Sciatic nerve (tissue), 2 donors: ENCODE results near the gene INPP5A. TPM values are rescaled to one million over a fixed set of nuclear protein-coding genes. Genes with fewer than 3 reads are reported as not detected.

Experiments
- ATAC-seq: fragments of 200-7000 bp; cut with Tn5 transposase; one replicate; pipeline ENCODE4 v1.9.1; 2020; ENCODE audit warnings: mild to moderate bottlenecking, moderate library complexity
- DNase-seq: peaks from one replicate; pipeline ENCODE4 v3.0.0-alpha.2; 2020; ENCODE audit warnings: low spot score
- intact Hi-C: fragments of 100-400 bp; cut with DNase I; formaldehyde crosslinking; loops from one replicate; pipeline ENCODE4 v1.14.2; 2022
- total RNA-seq: library from RNA; stranded (reverse); fragmentation: NEBNext Ultra II Directional; extraction: Animal tissue kit (Norgen Biotek cat#: 25700); gene quantifications from one replicate; pipeline ENCODE4 v1.2.1, GENCODE V29; 2021
- donor health status: DM: no; HTN: no; CAD: no.
- donor health status: DM: no; HTN: no; CAD: no.

The INPP5A gene
- total RNA-seq, 1 donor from 2014 or later, result 54.3 TPM

GRCh38 chr10:132554991-132555647, 17.5 kb downstream of the INPP5A start:
- ATAC-seq, result no peak
- peak; percentile 58 for DNase-seq
- intact Hi-C loops, result no loop called here

GRCh38 chr10:132555648-132556575, 18.3 kb downstream of the INPP5A start:
- intact Hi-C loops, result no loop called here

GRCh38 chr10:132556994-132557441, 19.4 kb downstream of the INPP5A start:
- no peak for ATAC-seq
- no peak for DNase-seq
- intact Hi-C loops, result no loop called here

More at GRCh38 chr10:132555648-132556575, 18.3 kb downstream of the INPP5A start:
- no peak for DNase-seq
- no peak for ATAC-seq

DNA sequence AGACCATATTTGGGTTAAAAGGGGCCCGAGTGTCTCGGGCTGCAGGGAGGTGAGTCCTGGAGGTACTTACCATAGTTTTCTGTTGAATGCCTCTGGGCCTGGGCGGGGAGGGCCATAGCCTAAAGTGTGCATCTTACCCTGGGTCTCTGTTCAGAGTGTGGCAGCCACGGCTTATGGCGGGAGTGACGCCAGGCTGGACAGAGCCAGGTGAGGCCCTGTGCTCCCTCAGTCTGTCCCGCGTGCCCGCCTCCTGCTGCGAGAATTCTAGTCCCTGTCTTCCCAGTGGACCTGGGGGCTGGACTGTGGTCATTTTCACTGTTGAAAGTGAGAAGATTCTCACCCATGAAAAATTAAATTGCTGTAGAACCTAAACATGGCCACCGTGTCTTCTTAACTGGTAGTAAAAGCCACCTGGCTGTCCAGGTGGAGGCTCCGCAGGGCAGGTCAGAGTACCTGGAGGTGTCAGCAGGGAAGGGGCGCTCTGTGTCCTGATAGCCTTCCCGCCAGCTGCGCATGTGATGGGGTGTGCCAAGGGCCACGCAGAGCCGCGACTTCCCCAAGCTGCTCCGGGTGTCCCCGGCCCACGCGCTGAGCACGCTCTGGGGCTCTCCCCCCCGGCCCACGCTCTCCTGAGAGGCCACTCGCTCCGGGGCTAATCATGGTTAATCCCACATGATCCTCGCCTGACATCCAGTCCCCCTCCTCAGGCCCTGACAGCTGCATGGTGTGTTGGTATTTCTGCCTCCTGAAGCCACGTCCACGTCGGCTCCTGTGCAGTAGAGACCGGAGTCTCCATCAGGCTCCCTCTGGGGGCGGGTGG, 20.3 kb downstream of the INPP5A start:
- intact Hi-C loops, result no loop called here
- ATAC-seq (no peak), DNase-seq (no peak)

DNA sequence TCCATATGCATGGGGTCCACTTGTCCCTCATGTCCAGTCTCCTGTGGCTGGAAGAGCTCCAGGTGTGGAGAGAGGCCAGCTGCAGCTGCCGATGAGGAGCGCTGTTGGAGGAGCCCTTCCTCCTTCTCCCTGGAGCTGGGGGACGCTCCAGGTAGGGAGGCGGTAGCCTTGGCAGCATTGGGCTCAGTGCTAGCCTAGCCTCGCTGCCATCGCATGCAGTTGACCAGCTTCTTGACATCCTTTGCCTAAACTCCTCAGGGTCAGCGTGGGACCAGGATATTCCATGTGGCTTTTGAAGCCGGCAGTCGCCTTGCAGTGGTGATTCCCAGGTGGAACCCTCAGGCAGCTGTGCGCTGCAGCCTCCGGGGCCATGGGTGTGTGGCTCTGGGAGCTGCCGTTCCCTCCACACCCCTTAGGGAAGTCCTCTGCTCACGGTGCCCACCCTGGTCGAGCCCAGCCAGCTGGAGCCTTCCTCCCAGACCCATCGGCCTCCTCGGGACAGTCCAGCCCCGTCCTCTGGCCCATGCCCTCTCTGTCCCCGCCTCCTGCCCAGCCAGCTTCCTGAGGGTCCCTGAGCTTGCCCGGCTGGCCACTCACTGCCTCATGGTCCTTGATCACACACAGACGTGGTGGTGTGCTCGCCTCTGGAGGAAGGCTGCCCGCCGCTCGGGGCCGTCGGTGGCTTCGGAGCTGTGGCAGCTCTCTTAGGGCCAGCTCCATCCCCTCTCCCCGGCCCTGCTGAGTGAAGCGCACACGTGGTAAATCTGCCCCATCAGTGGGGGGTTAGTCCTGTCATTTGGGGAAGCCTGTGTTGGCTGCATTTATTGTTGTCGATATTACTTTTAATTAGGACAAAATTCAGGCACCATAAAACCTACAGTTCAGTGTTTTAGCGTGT, 21.2 kb downstream of the INPP5A start:
- DNase-seq, result no peak
- intact Hi-C loops, result no loop called here
- no peak for ATAC-seq

DNA sequence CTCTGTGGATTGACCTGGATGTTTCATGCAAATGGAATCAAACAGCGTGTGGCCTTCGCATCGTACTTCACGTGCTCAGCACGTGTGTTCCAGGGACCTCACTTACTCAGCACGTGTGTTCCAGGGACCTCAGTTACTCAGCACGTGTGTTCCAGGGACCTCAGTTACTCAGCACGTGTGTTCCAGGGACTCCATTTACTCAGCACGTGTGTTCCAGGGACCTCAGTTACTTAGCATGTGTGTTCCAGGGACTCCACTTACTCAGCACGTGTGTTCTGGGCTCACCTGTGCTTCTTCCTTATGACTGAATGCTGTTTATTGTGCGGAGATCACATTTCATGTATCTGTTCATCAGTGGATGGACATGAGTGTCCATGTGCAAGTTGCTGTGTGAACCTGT, 22.0 kb downstream of the INPP5A start:
- intact Hi-C loops, result no loop called here
- ATAC-seq (no peak), DNase-seq (no peak)

DNA sequence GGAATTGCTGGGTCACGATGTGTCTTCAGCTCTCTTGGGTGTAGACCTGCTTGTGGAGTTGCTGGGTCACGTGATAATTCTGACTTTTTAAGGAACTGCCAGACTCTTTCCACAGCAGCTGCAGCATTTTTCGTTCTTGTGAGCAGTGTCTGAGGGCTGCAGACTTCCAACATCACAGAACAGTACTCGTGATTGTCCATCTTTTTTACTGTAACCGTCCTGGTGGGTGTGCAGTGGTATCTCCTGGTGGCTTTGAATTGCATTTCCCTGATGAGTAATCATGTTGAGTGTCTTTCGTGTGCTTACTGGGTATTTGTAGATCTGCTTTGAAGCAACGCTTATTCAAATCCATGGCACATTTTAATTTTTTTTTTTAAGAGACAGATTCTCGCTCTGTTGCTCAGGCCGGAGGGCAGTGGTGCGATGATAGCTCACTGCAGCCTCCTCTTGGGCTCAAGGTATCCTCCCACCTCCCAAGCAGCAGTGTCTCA, 22.7 kb downstream of the INPP5A start:
- DNase-seq, result no peak
- intact Hi-C loops, result no loop called here
- peak; percentile 33 for ATAC-seq

GRCh38 chr10:132562177-132562915, 24.8 kb downstream of the INPP5A start:
- DNase-seq, result no peak
- ATAC-seq, result no peak
- intact Hi-C loops, result no loop called here

DNA sequence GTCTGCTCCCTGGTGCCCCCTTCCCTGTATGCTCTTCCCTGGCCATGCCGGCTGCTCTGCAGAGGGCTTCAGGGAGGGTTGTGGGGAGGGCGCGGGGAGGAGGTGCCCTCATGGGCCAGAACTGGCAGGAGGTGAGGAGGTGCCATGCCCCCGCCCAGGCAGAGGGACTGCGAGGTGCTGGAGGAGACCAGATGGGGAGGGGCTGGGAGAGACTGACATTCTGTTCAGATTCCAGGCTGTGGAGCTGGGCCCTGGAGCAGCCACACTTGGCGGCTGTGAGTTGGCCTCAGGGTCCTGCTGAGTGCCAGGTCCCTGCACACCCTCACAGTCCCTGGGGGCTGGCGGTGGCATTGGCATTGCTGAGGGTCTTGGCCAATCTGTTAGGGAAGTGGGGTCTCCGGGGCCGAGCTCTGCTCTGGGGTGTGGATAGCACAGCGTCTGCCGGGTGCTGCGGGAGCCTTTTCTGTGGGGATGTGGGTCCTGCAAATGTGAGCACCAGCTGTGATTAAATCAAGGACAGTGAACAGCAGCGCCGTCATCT, 25.4 kb downstream of the INPP5A start:
- DNase-seq (peak; percentile 48), ATAC-seq (no peak)
- intact Hi-C loops, result no loop called here

DNA sequence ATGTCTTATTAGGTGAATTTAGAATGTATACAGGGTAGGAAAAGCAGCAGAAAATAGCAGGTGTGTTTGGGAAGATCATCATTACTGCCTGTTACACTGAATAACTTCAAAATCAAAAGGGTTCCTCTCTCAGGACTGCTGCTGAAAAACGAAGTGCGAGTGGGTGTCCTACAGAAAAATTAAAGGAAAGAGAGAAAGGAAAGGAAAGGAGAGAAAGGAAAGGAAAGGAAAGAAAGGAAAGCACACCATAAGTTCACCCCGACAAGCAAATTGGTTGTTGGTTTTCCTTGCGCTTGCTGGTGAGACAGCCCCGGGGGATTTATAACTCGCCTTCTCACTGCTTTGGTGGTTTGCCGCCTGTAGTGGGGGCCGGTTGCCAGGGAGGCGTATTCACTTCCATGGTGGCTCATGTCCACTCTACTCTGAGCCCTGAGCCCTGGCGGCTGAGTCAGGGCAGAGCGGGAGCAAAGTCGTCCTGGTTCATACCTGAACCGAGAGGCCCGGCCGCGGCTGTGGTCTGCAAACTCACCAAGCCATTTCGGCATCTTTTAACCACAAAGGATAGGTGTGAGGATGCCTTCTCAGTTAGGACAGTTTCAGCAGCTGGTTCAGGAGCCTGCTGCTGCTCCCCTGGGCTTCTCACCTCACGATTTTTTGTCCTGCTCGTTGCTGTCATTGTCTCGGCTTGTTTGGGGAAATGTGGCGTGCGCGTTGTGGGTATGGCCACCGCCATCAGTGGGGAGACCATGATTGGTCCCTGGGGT, 26.1 kb downstream of the INPP5A start:
- ATAC-seq (no peak), DNase-seq (peak; percentile 57)
- intact Hi-C loops, result no loop called here

DNA sequence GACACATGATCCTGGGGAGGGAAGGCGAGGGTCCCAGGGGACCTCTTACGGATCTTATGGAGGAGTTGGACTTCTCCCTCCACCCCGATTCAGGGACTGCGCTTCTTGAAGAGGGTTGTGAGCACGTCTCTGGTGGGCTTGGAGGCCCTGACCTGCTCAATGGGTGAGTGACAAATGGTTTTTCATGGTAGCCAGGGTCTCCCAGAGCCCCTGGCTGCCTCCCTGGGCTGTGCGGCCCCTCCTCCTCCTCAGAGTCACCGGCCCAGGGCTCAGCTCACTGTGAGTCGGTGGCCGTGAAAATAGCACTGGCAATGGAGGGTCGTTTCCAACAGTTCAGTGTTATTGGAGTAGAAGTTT, 26.6 kb downstream of the INPP5A start:
- intact Hi-C loops, result no loop called here
- ATAC-seq, result no peak
- no peak for DNase-seq

GRCh38 chr10:132564690-132565089, 27.1 kb downstream of the INPP5A start:
- intact Hi-C loops, result no loop called here
- ATAC-seq (no peak), DNase-seq (peak; percentile 46)

DNA sequence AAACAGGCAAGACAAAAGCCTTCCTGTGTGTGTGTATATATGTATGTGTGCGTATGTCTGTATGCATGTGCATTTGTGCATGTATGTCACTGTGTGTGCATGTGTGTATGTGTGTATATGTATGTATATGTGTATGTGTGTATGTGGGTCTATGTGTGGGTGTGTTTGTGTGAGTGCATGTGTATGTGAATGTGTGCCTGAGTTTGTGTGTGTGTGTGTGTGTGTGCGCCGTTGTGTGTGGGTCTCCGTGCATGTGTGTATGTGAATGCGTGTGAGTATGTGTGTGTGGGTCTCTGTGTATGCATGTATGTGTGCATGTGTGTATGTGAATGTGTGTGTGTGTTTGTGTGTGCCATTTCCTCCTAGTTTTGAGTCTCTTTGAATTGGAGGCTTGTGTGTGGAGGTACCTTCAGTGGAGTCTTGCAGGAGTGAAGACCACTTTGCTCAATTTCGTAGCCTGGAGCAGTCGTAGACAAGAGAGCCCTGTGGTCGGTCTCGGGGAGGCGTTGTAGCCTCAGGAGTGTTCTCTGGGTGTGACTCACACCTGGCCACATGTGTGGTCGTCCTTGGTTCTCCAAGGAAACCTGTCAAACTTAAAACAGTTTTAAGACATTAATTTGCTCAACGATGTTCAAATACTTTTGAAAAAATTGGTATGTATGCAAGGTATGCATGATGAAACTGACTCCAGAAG, 28.1 kb downstream of the INPP5A start:
- intact Hi-C loops, result no loop called here

GRCh38 chr10:132566892-132567291, 29.3 kb downstream of the INPP5A start:
- ATAC-seq, result no peak
- no peak for DNase-seq
- intact Hi-C loops, result no loop called here

More for the DNA sequence above, 28.1 kb downstream of the INPP5A start:
- no peak for DNase-seq
- ATAC-seq, result no peak

DNA sequence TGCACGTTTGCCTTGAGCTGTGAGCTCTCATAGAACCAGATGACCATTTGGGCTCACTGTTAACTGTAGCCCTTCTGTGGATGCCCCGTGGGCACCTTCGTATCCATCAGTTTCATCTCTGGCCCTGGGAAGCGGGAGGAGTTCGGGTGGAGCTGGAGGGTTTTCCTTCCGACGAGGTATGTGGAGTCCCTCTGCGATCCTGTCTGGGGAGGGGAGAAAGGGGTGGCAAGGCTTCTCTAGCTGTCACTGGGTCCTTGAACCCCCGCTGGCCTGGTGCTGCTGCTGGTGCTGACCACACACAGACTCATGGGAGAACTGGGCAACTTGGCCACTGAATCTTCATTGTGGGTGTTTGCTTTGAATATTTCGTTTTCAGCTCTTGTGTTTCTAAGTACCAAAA, 32.7 kb downstream of the INPP5A start:
- no peak for ATAC-seq
- intact Hi-C loops, result no loop called here
- no peak for DNase-seq
